NCI-H69 (cell line): ENCODE results near the gene GPR62.

ENCODE experiments used
- DNase-seq: peaks from one replicate; lab custom pipeline; 2025; lab: John Stamatoyannopoulos, UW

Gene GPR62

DNA sequence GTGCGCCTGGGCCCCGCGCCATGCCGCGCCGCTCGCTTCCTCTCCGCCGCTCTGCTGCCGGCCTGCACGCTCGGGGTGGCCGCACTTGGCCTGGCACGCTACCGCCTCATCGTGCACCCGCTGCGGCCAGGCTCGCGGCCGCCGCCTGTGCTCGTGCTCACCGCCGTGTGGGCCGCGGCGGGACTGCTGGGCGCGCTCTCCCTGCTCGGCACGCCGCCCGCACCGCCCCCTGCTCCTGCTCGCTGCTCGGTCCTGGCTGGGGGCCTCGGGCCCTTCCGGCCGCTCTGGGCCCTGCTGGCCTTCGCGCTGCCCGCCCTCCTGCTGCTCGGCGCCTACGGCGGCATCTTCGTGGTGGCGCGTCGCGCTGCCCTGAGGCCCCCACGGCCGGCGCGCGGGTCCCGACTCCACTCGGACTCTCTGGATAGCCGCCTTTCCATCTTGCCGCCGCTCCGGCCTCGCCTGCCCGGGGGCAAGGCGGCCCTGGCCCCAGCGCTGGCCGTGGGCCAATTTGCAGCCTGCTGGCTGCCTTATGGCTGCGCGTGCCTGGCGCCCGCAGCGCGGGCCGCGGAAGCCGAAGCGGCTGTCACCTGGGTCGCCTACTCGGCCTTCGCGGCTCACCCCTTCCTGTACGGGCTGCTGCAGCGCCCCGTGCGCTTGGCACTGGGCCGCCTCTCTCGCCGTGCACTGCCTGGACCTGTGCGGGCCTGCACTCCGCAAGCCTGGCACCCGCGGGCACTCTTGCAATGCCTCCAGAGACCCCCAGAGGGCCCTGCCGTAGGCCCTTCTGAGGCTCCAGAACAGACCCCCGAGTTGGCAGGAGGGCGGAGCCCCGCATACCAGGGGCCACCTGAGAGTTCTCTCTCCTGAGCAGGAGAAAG is 951 bp downstream of the GPR62 start:
- DNase-seq, result no peak

DNA sequence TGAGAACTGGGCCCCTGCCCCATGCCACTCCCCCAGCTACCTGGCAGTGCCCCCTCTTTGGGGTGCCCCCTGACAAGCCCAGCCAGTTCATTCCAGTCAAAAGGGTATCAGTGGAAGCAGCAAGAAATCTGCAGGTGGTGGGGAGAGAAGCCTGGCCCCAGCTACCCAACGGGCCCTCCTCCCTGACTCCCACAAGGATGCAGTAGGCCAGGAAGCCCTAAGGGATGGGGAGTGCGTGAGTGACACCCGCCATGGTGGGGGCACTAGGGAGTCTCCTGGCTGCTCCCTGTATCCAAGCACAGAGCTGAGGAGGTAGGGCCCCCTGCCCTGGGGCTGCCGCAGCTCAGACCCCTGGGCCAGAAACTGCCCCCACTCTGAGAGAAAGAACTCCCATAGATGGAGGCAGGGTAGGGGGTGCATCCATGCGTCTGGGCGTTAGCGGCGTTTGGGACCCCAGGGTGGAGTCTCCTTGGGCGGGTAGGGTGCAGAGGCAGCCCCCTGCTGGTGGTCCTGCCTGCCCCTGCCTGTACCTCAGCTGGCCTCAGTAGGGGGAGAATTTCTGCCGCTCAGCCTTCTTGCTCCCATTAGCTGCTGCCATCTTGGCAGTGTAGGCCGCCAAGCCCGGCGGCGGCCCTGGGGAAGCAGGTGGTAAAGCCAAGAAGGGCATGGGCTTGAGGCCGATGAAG is 2.5 kb downstream of the GPR62 start:
- DNase-seq, result no peak

DNA sequence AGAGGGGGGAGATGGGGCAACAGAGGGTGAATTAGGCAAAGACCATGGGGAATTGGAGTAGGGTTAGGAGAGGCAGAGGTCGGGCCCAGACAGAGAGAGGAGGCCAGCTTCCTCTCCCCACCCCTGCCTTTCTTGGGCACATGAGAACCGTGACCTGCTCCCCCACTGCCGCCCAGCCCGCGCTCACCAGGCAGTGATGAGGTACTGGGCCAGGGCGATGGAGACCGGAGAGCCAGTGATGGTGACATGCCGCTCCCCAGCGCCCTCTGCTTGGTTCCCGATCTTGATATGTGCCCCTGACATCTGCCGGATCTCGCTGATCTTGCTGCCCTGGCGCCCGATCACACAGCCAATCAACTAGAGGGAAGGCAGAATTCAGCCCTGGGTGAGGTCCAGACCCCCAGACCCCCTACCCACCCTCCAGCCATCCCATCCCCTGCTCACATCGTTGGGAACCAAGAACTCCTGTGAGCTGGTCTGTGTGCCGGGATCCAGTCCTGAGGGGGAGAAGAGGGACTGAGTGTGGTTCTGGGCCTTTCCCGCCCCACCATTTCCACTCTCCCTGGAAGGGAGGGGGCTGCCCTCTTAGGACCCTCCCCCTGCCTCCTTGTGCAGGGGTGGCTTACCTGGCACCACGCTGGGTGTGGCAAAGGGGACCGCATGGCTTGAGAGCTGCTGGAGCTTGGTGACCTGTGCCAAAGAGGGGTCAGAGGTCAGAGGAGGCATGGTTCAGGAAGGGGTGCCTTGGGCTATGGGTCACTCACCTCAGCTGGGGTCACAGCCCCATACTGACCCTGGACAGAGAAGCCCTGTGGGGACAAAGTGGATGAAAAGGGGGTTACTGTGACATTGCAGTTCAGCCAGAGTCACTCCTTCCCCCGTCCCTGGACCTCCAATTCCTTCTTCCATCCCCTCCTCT is 3.7 kb downstream of the GPR62 start:
- no peak for DNase-seq

DNA sequence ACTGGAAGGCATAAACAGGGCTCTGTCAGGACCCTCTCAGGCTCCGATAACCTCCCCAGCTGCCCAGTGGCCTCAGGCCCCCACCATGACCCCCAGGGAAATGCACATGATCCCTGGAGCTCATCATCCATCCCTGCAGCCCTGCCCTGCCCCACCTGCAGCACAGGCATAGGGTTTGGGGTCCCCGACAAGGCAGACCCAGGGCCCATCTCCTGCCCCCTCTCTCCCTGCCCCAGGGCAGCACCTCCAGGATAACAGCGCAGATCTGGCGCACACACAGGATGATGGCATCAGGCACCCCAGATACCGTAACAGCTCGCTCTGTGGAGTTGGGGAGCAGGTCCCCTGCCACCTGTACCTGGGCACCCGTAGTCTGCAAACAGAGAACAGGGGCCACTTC is 4.5 kb downstream of the GPR62 start:
- DNase-seq, result no peak

DNA sequence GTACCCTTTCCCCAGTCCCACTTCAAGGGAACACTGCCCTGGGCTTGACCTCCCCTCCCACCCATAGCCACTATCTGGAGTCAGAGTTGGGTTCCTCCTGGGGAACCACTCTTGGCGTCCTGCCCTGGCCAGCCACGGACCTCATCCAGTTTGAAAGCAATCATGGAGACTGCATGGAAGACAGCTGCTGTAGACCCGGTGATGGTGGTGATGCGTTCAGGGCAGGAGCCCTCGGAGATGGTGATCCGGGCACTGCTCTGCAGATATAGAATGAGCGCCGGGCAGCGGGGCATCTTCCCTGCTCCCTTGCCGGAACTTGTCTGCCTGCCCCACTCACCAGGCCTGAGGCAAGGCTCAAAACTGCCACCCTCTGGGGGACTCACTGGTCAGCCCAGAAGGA is 5.2 kb downstream of the GPR62 start:
- no peak for DNase-seq

DNA sequence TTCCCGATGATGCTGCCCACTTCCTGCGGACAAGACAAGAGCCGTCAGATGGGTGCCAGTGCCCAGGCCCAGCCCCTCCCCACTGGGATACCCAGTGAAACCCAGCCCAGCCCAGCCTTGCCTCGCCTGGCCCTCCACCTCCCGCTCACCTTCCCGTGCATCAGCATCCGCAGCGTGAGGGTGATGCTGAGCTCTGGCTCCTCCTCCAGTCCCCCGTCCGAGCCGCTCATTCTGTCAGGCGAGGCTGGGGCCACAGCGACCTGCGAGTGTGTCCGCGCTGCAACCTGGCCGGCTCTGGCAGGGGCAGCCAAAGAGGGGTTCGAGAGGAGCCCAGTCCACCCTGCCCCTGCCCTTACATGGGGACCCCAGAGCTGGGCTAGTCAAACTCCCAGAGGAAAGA is 5.8 kb downstream of the GPR62 start:
- no peak for DNase-seq

DNA sequence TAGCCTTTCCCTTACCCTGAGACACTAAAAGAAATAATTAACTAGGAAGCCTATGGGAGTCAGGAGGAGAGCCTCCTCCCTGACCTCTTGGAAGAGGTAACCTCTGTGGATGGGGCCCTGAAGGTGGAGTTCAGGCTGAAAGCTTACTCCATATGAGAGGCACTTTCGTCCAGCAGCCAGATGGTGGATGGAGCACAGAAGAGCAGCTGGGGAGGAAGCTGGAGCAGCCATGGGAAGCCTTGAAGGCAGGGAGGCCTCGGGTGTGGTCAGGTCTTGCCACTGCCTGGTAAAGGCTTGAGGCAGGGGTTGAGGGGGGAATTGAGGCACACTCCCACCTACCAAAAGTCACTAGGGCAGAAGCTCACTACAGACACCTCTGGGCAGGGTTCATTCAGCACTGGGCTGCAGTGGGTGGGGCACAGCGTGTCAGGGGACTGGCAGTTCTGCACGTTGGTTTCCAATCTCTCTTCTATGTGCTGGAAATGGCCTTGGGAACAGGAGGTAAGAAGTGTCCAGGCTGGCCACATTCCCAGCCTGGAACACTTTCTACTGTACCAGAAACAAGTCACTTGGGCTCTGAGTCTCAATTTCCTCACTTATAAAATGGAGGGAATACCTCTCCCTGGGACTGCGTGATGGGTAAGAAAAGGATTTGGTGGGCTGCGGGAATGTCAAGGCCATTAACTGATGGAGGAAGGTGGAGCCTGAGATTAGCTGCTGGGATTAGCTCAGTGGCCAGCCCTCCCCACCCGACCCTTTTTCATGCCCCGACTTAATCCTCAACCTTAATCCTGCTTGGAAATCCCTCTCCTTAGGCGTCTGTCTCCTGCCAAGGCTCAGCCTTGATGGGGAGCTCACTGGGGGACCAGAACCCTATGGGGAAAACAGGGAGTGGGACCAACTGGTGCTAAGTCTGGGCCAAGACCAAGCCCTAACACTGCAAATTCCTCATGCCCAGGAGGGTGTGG is 6.7 kb downstream of the GPR62 start:
- DNase-seq, result no peak

DNA sequence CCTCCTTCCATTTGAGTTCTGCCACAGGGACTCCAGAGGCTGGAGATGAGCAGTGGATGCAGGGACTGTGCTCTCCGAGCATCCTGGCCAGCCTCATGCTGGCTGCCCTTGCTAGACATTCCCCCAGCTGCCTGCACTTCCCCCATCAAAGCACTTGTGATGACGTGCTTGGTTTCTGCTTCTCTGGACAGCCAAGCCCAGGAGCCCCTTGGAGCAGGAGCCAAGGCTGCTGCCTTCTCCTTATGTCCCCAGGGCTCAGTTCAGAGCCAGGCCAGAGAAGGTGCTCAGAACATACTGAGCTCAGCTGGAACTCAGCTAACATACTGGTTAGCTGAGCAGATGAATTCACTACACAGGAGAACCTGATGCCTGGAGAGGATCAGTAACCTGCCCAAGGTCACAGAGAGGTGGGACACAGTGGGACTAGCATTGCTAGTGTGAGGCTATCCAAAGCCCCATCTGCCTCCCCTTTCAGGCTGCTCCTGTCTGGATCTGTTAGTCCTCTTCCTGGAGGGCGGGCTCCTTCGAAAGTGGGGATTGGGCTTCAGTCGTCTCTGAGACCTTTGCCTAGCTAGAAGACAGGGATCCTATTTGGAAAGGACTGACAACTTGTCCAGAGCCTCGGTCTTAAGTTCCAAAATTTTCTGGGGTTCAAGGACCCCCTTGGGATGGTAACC is 7.8 kb downstream of the GPR62 start:
- DNase-seq, result peak; percentile 23

DNA sequence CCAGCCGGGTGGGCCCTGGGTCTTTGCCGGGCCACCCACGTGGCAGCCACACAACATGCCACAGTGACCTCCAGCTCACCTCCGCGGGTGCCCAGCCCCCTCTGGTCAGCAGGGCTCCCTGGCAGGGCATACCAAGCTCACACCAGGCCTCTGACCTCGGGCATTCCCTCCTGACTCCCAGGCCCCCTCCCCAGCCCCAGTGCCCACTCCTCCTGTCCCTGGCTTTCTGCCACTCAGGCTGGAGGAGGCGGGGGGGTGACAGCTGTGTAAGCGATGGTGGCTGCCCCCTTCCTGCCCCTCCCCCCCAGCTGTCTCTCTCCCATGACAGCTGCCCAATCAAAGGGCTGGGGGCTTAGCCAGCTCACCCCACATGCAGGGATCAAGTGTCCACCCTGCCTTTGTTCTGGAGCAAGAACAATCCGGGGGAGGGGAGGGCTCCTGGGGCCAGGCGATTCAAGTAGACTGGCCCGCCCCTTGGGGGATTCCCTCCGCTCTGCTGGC is 8.8 kb downstream of the GPR62 start:
- DNase-seq, result peak; percentile 90

DNA sequence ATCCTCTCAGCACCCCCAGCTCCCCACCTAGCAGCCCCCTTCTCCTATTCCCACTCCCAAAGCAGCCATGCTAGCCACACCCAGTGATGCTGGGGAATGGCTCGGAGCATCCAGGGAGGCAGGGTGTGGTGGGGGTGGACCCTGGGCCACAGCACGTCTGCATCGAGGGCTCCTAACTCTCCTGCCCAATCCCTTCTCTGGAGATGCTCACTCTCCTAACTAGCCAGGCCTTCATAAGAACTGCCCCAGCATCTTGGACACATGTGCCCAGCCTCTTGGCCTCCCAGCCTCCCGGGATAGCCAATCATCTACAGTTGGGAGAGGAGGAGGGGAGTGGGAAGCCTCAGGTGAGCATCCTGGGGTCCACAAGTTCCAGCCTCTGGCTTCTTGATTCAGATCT is 9.3 kb downstream of the GPR62 start:
- DNase-seq, result no peak

DNA sequence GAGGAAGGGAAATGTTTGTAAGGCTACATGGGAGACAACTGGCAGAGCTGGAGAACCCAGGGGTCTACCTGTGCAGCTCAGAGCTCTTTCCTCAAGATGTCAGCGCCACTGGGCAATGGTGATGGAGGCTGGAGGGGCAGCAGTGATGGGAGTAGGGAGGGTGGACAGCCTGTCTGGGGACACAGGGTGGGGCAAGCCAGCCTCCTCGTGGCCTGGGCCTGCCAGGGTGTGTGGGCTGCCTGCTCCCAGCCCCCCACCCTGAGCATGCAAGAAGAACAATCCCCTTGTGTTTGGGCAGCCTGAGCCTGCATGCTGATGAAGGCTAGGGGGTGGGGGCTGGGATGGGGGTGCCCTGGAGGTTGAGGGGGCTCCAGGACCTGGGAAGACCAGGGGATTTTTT is 10.8 kb downstream of the GPR62 start:
- DNase-seq, result no peak

DNA sequence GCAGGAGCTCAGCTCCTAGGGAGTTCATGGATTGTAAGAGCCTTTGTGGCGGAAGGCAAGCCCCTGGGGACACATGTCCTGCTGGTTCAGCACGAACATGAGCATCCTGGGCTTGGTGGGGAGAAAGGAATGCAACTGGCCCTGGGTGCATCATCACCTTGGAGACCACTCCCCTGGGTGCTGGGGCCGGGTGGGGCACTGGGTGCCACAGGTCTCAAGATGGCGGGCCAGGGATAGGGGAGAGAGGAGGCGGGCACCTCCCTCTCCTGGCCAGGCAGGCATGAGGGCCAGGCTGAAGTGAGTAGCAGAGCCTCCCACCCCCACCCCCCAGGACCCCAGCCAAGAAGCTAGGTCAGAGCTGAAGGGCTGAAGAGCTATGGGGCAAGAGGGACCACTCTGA is 11.3 kb downstream of the GPR62 start:
- DNase-seq, result peak; percentile 31

DNA sequence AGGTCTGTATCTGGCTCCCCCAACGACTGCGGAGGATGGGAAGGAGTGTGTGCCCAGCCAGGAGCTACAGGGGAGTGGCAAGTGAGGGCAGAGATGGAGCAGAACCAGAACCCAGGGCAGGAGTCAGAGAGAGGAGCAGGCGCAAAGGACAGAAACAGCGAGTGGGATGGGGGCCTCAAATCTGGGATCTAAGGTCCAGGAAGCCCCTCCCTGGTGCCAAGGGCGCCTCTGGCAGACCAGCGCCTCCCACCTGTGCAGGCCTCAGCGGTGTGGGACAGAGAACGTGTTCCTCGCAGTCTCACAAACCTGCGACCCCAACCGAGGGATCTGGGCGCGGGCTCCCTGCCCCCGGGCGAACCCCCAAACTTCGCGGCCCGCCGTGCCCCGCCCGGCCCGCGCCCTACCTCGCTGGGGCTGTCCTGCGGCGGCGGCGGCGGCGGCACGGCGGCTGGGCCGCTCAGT is 11.8 kb downstream of the GPR62 start:
- DNase-seq, result peak; percentile 50

DNA sequence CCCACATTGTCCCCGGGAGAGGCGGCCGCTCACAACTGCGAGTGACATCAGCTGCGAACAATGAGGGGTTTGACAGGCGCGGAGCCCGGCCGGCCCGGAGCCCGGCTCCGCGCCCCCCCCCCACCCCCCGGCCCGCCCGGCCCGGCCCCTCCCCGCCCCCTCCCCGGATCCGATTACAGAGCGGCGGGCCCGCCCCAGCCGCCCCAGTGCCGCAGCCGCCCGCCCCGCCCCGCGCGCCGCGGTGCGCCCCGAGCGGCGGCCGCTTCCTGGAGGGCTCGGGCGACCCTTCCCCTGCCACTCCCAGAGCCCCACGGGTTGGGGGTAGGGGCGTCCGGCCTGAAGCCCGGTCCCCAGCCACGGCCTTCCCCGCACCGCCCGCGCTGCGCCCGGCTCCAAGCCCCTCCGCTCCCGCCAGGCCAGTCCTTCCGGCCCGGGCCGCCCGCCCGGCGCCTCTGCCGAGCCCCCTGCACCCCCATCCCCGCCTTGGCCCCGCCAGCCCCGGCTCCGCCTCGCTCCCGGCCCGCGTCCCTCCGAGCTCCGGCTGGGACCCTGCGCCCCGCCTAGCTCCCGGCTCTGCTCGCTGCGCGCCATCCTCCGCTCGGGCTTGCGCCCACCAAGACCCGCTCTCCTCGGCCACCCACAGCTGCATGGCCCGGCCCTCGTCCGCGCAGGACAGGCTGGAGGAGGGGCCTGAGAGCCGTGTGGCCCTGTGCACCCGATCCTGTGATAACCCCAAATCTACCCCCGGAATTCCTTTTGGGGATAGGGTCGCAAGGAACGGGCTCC is 12.4 kb downstream of the GPR62 start, which contains the start of gene PCBP4:
TSS of gene PCBP4 (minus strand) at position 71 of the 786 bp plus-strand sequence. CDS start 6,214 bp downstream, outside the sequence.
- peak; percentile 83 for DNase-seq

DNA sequence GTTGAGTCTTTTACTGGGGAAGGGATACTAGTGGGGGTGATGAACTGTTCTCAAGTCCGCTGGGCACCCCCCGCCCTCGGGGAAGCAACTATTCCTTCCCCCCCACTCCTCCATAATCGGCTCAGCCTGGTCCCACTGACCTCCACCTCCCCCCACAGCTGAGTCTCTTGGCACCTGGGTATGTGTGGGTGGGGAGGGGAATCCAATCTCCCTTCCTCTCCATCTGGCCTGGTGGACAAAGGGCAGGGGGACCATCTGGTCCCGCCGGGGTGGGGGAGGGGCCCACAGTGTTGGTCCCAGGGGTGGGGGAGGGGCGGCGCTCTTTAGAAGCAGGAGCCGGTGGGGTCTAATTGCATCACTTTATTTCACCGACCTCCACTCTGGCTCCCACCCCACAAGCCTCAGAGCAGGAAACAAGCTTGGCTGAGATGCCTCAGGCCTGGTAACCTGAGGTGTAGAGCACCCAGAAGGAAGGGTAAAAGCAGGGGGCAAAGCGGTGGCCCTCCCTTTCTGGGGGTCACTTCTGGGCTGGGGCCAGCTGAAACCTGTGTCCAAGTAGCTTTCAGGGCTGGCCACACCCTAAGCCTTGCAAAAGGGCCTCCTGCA is 13.1 kb downstream of the GPR62 start:
- DNase-seq, result peak; percentile 94

DNA sequence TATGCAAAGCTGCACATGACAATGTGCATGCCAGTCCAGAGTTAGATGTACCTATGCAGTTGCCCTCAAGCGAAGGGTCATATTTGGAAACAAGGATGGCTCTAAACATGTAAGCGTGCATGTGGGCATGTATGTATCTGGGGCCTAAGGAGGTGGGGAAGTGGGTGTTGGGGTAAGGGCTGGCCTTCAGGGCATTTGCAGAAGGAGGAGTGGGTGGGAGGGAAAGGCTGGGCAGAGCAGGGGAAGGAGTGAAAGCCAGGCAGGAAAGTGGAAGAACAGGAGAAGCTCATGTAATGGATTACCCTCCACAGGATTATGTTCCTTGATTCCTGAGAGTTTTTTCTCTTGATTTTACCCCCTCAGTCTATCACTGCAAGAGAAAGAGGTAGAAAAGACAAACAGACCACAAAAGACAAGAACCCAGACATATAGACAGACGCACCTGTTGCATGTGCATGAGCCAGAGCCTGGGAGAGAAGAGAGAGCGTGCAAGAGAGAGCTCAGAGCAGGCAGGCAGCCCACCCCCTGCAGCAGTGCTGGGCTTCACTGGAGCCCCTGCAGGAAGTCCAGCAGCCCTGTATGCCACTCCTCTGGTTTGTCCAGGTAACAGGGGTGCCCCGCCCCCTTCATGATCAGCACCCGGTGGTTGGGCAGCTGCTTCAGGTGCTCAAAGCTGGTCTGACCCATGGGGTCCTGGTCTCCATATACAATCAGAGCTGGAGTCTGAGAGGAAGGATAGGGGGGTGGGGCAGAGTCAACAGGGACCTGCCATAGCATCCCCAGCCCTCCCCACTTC is 13.9 kb downstream of the GPR62 start:
- DNase-seq, result peak; percentile 70

DNA sequence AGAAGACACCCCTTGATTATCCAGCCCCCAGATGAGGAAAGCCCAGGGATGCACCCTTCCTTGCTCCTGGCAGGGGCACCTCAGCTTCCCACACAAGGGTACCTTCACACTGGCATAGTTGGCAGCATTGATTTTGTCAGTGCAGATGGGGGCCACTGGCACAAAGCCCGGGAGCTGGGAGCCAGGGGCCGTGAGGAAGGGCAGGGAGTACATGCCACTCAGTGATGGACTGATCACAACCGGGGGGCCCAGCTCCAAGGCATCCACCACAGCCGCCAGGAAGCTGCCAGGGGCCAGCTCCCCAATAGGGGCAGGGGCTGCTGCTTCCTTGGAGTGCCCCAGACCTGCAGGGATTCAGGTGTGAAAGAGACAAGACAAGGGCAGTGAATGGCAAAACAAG is 14.7 kb downstream of the GPR62 start:
- DNase-seq, result peak; percentile 20
